LNCaP clone FGC (cell line): ENCODE measurements around the gene PRKG1.
"Not testable (repeated sequence)": the region's sequence is repeated elsewhere in the genome, so short reads cannot be mapped to it uniquely, and the experiment has no call there.

ENCODE experiments used
- DNase-seq: peaks from one replicate; pipeline ENCODE4 v3.0.0-alpha.2; 2011; ENCODE audit warnings: low read depth
- H3K4me3 ChIP-seq: 2 replicates; pipeline ENCODE4 v1.5.1; 2011; ENCODE audit warnings: mild to moderate bottlenecking, low read depth, low read length, control low read depth
- TF ChIP-seq, protein P1 (sequence below): IDR thresholded peaks from 2 replicates; pipeline ENCODE4 v1.5.1; 2012; ENCODE audit warnings: mild to moderate bottlenecking; ENCODE audit not compliant: control insufficient read depth, insufficient read depth; ENCODE audit errors: extremely low read depth

The PRKG1 gene

GRCh38 chr10:51159841-51160240, 85.6 kb downstream of the PRKG1 start:
- H3K4me3 ChIP-seq = no peak overlapping the region
- no peak for DNase-seq
- TF ChIP-seq, protein P1, sequence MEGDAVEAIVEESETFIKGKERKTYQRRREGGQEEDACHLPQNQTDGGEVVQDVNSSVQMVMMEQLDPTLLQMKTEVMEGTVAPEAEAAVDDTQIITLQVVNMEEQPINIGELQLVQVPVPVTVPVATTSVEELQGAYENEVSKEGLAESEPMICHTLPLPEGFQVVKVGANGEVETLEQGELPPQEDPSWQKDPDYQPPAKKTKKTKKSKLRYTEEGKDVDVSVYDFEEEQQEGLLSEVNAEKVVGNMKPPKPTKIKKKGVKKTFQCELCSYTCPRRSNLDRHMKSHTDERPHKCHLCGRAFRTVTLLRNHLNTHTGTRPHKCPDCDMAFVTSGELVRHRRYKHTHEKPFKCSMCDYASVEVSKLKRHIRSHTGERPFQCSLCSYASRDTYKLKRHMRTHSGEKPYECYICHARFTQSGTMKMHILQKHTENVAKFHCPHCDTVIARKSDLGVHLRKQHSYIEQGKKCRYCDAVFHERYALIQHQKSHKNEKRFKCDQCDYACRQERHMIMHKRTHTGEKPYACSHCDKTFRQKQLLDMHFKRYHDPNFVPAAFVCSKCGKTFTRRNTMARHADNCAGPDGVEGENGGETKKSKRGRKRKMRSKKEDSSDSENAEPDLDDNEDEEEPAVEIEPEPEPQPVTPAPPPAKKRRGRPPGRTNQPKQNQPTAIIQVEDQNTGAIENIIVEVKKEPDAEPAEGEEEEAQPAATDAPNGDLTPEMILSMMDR = no peak

DNA sequence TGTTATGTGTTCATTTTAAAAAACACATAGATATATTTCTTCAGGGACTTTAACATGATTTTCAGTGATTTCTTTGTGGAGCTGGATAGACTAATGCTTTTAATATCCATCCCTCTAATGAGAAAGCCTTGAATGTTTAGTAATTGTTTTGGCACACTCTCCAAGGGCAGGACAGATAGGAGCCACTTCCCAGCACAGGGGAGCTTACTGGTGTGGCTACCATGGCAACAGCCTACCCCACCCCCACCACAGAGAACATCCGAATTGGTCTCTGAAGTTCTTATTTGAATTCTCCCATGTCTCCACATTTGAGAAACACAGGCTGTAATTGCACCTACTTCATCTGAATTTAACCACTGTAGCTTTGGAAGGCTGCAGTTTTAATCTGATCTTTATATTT, 87.7 kb downstream of the PRKG1 start:
- TF ChIP-seq, protein P1 = no peak
- H3K4me3 ChIP-seq = no peak overlapping the region
- no peak for DNase-seq

DNA sequence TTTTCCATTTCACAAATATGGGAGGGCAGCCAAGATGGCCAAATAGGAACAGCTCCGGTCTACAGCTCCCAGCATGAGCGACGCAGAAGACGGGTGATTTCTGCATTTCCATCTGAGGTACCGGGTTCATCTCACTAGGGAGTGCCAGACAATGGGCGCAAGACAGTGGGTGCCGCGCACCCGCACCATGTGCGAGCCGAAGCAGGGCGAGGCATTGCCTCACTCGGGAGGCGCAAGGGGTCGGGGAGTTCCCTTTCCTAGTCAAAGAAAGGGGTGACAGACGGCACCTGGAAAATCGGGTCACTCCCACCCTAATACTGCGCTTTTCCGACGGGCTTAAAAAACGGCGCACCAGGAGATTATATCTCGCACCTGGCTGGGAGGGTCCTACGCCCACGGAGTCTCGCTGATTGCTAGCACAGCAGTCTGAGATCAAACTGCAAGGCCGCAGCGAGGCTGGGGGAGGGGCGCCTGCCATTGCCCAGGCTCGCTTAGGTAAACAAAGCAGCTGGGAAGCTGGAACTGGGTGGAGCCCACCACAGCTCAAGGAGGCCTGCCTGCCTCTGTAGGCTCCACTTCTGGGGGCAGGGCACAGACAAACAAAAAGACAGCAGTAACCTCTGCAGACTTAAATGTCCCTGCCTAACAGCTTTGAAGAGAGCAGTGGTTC, 89.2 kb downstream of the PRKG1 start:
- not testable (repeated sequence) for H3K4me3 ChIP-seq

DNA sequence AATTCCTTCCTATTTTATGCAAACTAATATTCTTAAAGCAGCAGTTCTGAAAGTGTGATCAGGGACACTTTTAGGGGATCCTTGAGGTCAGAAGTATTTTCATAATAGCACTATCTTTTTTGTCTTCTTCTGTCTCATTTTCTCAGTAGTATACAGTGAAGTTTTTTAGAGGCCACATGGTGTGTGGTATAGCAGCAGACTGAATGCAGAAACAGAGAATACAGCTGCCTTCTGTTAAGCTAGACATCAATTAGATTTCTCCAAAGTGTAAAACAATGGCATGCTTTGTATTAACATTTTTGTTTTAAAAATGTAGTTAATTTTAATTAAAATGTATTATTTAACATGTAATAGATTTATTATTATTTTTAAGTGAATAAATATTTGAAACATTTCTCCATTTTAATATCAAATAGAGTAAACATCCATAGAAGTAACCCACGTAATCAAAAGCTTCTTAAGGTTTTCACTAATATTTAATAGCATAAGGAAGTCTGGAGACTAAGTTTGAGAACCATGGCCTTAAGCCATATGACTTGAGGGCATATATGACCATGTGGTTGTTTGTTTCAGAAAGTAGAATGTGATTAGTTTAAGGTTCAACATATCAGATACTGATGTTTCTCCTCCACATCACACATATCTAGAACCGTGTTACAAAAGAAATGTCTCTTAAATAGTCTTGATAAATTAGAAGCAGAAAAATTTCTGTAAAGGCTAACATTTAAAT, 94.0 kb downstream of the PRKG1 start:
- H3K4me3 ChIP-seq = no peak overlapping the region
- TF ChIP-seq, protein P1 = no peak
- DNase-seq = no peak

More for the DNA sequence above, 89.2 kb downstream of the PRKG1 start:
- DNase-seq = not testable (repeated sequence)

GRCh38 chr10:51169111-51169510, 94.8 kb downstream of the PRKG1 start:
- no peak overlapping the region for H3K4me3 ChIP-seq
- TF ChIP-seq, protein P1 = no peak
- no peak for DNase-seq

DNA sequence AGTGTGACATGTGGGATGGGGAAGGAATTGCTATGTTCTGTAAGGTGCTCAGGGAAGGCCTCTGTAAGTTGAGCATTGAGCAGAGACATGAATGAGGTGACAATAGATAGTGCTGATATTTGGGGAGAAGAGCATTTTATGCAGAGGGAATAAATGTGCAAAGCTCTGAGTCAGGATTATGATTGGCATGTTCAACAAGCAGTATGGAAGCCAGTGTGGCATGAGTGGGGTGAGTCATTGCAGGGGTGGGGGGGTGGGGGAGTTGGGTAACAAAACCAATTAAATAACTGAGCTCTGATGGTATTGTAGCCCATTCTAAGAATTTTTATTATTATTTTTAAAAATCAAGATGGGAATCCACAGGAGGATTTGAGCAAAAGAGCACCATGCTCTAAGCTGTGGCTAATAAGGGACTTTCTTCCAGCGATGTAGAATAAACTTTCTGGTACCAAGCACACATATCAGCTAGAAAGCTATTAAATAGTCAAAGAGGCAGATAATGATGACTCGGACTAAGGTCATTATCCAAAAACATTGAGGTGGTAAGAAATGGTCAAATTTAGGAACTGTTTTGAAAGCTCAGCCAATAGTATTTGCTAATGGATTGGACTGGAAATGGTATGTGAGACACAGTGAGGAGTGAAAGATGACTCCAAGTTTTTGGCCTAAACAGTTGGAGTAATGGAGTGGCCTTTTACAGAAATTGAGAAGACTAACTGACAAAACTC, 96.4 kb downstream of the PRKG1 start:
- no peak overlapping the region for H3K4me3 ChIP-seq
- TF ChIP-seq, protein P1 = no peak
- no peak for DNase-seq

DNA sequence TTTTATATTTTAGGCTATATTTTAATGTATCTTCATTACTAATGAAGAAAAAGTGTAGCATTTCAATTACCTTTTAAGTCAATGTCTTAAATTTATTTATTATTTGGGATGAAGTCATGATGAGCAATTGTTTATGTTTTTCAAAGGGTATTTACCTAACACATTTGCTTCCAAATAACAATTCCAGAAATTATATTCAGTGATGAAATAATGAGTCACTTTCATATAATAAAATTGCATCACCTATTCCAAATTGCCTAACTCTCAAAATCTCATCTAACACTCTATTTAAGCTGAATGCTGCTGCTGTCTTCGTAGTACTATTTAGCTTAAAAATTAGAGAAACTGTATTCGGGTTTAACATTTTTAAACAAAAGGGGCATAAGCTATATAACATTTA, 97.7 kb downstream of the PRKG1 start:
- TF ChIP-seq, protein P1 = no peak
- DNase-seq = no peak
- no peak overlapping the region for H3K4me3 ChIP-seq
